GM19324 (cell line): ENCODE results near the gene CEMIP2.

Experiments
- ATAC-seq: cut with Tn5 transposase; IDR thresholded peaks from one replicate; pipeline ENCODE4 v1.9.1; 2021; ENCODE audit warnings: mild to moderate bottlenecking, moderate library complexity; ENCODE audit not compliant: unreplicated experiment, low FRiP score

The CEMIP2 gene

GRCh38 chr9:71752928-71753327 is 15.4 kb downstream of the CEMIP2 start:
- ATAC-seq, result no peak

DNA sequence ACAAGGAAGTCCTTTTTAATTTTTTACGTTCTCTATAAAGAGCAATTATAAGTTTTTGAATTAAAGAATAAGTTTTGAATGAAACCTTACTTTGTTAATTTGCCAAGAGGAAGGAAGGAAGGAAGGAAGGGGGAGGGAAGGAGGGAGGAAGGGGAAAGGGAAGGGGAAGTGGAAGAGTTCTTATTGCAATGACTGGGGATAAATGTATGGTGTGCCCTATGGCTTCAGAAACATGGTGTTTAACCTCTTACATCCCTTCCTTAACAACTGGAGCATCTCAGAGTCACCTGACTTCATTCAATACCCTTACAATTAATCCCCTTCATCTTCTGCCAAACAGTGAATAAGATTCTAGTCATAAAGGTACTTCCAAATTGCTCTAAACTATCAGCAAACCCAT is 16.0 kb downstream of the CEMIP2 start:
- no peak for ATAC-seq

DNA sequence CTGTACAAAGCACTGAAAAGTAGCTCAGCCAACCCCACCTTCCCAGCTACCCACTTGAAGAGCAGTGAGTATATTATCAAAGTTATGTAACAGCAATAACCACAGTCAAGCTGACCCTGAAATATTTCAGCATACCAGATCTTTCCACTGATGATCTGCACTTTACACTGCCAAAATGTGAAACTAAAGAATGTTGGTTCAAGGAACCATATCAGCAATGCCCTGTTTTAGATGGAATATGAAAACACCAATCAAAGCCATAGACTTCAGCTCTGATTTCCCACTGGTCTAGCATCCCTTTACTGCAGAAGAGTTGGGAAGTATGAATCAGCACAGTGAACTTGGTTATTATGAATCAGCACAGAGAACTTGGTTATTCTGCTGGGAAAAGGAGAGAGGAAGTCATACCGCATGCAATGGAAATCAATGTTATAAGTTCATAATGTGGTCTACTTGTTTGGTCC is 20.0 kb downstream of the CEMIP2 start:
- no peak for ATAC-seq

DNA sequence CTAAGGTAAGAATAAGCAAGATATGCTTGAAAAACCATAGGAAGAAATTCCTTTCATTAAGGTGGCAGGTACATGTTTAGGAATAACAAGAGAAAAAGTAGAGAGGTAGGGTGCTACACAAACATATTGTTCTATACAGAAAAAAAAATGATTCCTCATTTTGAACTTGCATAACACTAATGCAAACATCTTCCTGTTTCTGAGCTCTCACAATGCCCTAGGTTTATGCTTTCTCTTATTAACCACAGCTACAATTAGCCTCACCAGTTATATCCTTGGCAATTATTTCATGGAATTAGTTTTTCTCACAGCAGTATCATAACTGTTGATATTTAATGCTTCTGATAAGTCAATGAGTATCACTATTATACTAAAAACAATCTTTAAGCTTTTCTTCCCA is 20.7 kb downstream of the CEMIP2 start:
- ATAC-seq, result no peak

DNA sequence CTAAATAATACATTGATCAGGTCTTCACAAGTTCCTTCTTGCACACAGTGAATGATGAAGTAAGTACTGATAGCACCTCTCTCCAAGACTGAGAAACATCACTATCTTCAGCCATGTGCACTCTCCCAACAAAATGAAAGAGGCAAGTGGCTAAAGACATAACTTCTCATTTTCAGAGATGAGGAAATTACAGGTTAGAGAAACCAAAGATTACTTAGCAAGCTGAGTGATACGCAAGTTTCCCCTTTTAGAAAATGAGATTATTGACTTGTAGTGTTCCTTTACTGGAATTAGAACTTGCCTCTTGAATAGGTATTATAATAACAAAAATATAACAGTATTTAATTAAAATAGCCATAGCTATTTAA is 21.6 kb downstream of the CEMIP2 start:
- no peak for ATAC-seq

- no peak for ATAC-seq
Measured at GRCh38 chr9:71746023-71746757, 22.1 kb downstream of the CEMIP2 start.

DNA sequence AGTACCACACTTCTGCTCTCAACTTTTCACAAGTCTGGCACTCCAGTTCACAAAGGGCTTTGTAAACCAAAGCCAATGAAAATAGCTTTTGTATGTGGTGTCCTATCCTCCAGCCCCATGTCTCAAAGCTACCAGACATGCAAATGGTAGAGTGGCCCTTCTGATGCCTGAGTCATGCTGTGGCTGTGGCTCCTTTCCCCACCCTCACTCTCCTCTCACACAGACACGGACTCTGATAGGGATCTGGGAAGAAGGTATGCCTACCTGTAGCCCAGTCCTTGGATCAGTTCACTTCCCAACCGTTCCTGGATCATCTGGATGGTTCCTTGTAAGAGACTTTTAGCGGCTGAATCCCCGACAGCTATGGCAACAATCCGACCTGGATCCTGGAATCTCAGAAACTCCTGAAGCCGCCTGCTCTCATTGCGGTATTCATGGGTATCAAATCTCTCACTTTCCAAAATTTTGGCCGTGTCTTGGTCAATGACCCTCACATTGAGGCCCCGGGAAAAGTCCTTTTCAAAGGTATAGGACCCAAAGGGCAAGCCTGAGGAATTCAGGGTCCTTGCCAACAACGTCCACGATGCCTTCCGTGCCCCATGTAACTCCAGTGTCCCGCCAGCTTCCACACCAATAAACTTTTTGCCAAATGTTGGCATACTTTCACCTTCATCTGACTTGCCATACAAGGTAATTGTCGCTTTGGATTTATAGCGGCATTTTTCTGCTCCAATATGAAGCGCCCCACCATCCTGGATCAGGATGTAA is 23.4 kb downstream of the CEMIP2 start:
- no peak for ATAC-seq

GRCh38 chr9:71743882-71744281 is 24.4 kb downstream of the CEMIP2 start:
- ATAC-seq, result no peak

DNA sequence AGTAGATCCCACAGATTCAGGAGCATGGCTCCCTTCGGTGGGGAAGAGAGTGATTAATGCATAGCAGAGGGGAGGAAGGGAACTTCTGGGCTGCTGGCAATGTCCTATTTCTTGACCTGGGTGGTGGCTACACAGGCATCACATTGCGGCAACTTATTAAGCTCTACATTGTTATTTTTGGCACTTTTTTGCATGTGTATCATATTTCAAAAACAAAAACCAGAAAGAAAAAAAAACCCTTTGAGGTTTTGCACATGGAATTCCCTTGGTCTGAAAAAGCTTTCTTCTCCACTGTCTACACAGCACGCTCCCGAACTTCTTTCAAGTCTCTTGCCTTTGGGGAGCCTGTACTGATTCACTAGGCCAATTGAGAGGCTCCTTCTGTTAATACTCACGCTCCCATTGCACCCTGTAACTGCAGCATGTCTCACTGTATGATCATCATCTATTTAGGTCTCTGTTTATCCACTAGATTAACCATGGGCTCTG is 25.1 kb downstream of the CEMIP2 start:
- no peak for ATAC-seq

DNA sequence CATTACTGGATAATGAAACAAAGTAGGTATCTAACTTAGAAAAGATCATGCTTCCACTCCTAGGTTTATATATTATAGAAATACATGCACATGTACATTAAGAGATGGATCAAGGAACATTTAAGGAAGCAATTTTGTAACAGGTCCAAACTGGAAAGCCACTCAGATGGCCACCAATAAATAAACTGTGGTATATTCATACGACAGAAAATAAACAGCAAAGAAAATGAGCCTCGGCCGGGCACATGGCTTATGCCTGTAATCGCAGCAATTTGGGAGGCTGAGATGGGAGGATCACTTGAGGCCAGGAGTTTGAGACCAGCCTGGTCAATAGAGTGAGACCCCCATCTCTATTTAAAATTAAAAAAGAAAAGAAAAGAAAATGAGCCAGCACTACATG is 25.6 kb downstream of the CEMIP2 start:
- no peak for ATAC-seq

GRCh38 chr9:71741926-71742648 is 26.2 kb downstream of the CEMIP2 start:
- no peak for ATAC-seq

- no peak for ATAC-seq
Measured at GRCh38 chr9:71740199-71740598, 28.1 kb downstream of the CEMIP2 start.

DNA sequence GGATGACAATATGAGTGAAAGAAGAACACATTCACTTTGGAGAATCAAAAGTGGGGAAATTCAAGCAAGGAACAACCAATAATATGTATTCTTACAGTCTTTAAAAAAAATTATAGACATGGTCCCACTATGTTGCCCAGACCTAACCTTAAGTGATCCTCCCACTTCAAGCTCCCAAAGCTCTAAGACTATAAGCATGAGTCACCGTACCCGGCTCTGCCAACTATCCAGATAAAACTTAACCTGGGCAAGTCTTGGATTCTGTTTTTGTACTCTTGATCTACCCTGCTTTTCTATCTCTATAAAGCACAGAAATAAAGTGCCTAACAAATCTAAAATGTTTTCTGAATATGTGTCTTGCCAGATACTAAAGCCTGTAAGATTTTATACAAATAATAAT is 30.9 kb downstream of the CEMIP2 start:
- ATAC-seq, result no peak

DNA sequence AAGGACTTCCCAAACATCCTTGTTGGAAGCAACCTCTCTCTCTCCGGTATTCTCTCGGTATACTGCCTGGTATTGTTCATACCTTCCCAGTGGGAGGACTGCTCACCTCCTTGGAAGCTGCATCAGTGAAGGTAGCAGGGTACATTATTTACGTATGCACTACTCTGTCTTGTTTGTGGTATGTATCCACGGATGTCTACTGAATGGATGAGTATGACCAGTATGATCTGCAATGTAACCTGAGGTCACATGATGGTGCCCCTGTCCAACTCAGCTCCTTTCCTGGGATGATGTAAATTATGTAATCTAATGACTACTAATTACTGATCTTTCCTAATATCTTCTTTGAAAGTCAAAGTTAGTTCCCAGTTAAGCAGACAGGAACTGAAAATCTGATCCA is 32.1 kb downstream of the CEMIP2 start:
- ATAC-seq, result no peak

DNA sequence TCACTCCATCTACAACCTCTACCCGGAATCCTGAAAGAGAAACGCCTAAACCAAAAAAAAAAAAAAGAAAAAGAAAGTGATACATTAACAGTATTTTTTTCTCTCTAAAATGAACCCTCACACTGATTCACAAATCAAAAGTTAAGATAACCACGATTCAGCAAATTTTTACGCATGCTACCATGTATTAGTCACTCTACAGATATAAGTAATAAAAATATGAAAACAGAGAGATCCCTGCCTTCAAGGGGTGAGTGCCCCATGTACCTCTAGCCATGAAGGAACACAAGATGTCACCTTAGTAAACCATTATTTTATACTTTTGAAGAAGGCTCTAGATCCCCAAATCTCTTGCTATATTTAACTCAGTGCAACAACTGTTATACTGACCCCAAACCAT is 33.4 kb downstream of the CEMIP2 start:
- ATAC-seq, result no peak

- ATAC-seq, result no peak
Measured at GRCh38 chr9:71733176-71733575, 35.1 kb downstream of the CEMIP2 start.

GRCh38 chr9:71729816-71730526 is 38.3 kb downstream of the CEMIP2 start:
- ATAC-seq, result no peak

DNA sequence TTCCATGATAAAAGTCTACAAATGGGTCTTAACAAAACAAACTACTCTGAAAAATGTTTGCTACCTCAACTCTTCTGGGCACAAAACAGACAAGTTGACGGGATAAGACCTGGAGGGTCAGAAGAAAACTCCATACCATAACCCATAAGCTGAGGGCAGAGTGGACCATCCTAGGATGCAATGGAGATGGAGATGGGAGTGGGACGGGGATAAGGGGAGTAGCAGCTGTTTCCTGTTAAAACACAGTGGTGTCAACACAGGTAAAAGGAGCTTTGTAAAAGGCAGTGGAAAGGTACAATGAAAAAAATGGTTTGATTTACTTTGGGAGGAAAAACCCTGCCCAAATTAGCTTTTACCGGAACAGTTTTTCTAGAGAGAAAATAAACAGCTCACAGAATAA is 41.6 kb downstream of the CEMIP2 start:
- no peak for ATAC-seq

DNA sequence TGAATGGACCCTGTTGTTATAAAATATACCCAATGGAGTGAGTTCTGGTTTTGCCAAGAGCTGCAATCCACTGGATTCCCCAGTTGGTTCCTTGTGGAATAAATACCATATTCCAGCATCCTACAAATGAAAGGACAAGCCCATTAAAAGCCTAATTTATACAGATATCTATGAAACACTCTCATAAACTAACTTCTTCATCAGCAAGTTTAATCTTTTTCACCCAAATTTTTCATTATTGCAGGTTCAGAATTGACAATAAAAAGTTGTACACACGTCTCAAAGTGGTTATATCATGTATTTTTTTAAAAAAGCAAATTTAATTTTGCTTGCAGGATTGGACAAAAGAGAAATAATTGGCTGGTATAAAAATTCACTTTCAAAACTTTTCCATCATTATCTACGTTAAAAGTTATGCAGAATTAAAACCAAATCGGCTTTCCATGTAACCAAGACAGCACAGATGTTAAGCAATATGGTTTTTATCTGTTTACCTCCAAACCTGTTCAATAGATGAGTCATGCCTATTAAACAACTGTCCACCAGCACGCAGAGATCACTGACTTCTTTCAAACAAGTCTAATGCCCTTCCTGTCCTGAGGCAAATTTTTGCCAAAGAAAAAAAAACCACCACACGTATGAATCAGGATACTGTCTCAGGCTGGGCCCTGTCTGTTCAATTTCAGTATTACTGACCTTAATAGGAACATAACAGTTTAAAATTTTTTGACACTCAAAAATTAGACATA is 42.5 kb downstream of the CEMIP2 start:
- no peak for ATAC-seq

- no peak for ATAC-seq
Measured at GRCh38 chr9:71721855-71722254, 46.5 kb downstream of the CEMIP2 start.
